ENCODE data around the gene MEN1.

The MEN1 gene

GRCh38 chr11:64810271-64810890 lies at the start of gene MEN1:
TSS of gene MEN1 (minus strand) at chr11:64810551. CDS start at chr11:64810109, 442 bp downstream.
- DNase-seq, result peak; percentile 75 to 81

- peak; percentile 54 to 79 for DNase-seq
These were observed 49.4 kb upstream of the MEN1 start for GRCh38 chr11:64859542-64860414.

GRCh38 chr11:64858467-64859263 lies 48.3 kb upstream of the MEN1 start:
- DNase-seq, result peak in 1 of 2 donors; percentile 71

GRCh38 chr11:64857485-64857884 lies 47.1 kb upstream of the MEN1 start:
- DNase-seq, result no peak

- peak in 1 of 2 donors; percentile 70 for DNase-seq
These were observed 46.3 kb upstream of the MEN1 start for GRCh38 chr11:64856382-64857227.

GRCh38 chr11:64855596-64856304 lies 45.4 kb upstream of the MEN1 start:
- DNase-seq, result no peak

- peak in 1 of 2 donors; percentile 68 for DNase-seq
These were observed 44.5 kb upstream of the MEN1 start for GRCh38 chr11:64854534-64855502.

GRCh38 chr11:64854157-64854533 lies 43.8 kb upstream of the MEN1 start:
- DNase-seq, result no peak

- DNase-seq, result peak in 1 of 2 donors; percentile 57
These were observed 43.4 kb upstream of the MEN1 start for GRCh38 chr11:64853709-64854108.

- no peak for DNase-seq
These were observed 42.6 kb upstream of the MEN1 start for GRCh38 chr11:64852804-64853509.

GRCh38 chr11:64851831-64852351 lies 41.5 kb upstream of the MEN1 start:
- DNase-seq, result peak in 1 of 2 donors; percentile 58

GRCh38 chr11:64850979-64851567 lies 40.7 kb upstream of the MEN1 start:
- peak; percentile 76 for DNase-seq

GRCh38 chr11:64849598-64850356 lies 39.4 kb upstream of the MEN1 start:
- no peak for DNase-seq

GRCh38 chr11:64848826-64849597 lies 38.7 kb upstream of the MEN1 start:
- peak in 1 of 2 donors; percentile 63 for DNase-seq

- DNase-seq, result no peak
These were observed 38.0 kb upstream of the MEN1 start for GRCh38 chr11:64848214-64848825.

- peak; percentile 90 to 92 for DNase-seq
These were observed 36.8 kb upstream of the MEN1 start for GRCh38 chr11:64846998-64847666.
